Brain microvascular endothelial cell (primary cell): ENCODE results near the gene FHOD1.

Experiments used
- DNase-seq: peaks from one replicate; pipeline ENCODE4 v3.0.0-alpha.2; 2020
- H3K27ac ChIP-seq: fragments of 250-450 bp; sonication (Bioruptor Pico); 2 replicates; pipeline ENCODE4 v1.5.1; 2020; ENCODE audit warnings: mild to moderate bottlenecking, moderate library complexity
- H3K27me3 ChIP-seq: fragments of 250-450 bp; sonication (Bioruptor Pico); replicated peaks from 2 replicates; pipeline ENCODE4 v1.5.1; 2020; ENCODE audit warnings: mild to moderate bottlenecking
- H3K36me3 ChIP-seq: fragments of 250-450 bp; sonication (Bioruptor Pico); replicated peaks from 2 replicates; pipeline ENCODE4 v1.5.1; 2020; ENCODE audit warnings: mild to moderate bottlenecking
- H3K4me3 ChIP-seq: 2 replicates; pipeline ENCODE4 v1.5.1; 2011; ENCODE audit warnings: low read depth, mild to moderate bottlenecking, control low read depth, low read length, moderate library complexity
- in situ Hi-C: cut with HindIII; loops from 2 replicates; pipeline ENCODE4 v1.10.0; 2017; ENCODE audit warnings: low sequenced_read_pairs, low pct_ligation_motif_present
- TF ChIP-seq, protein P1 (sequence below): IDR thresholded peaks from 2 replicates; pipeline ENCODE4 v1.5.1; 2011; ENCODE audit warnings: low read depth, mild to moderate bottlenecking, moderate library complexity, low read length, control low read depth, inconsistent platforms; ENCODE audit errors: missing control alignments

FHOD1 gene

DNA sequence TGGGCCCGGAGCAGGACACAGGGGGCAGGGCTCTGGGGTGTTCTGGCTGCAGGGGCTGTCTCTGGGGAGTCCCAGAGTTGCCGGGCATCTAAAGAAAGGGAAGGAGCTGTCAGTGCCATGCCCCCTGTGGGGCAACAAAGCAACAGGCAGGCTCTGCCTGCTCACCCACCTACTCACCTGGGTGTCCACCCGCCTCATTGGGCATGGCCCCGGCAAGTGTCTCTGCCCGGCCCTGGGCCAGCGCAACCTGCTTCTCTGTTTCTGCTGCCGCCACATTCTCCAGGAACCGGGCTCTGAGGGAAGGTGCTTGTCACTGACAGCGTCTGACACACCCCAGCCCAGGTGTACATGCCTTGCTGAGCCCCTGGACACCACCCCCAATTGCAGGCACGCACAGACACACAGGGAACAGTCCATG, 13.1 kb downstream of the FHOD1 start:
- TF ChIP-seq, protein P1, sequence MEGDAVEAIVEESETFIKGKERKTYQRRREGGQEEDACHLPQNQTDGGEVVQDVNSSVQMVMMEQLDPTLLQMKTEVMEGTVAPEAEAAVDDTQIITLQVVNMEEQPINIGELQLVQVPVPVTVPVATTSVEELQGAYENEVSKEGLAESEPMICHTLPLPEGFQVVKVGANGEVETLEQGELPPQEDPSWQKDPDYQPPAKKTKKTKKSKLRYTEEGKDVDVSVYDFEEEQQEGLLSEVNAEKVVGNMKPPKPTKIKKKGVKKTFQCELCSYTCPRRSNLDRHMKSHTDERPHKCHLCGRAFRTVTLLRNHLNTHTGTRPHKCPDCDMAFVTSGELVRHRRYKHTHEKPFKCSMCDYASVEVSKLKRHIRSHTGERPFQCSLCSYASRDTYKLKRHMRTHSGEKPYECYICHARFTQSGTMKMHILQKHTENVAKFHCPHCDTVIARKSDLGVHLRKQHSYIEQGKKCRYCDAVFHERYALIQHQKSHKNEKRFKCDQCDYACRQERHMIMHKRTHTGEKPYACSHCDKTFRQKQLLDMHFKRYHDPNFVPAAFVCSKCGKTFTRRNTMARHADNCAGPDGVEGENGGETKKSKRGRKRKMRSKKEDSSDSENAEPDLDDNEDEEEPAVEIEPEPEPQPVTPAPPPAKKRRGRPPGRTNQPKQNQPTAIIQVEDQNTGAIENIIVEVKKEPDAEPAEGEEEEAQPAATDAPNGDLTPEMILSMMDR: no peak
- Histone ChIP-seq H3K36me3 (peaks cover 88% of the 10 kb centered on the region), H3K27ac (no peak overlapping the region), H3K27me3 (no peaks in the 10 kb centered on the region), H3K4me3 (no peak overlapping the region)
- in situ Hi-C loops: no loop called here
- DNase-seq: no peak

DNA sequence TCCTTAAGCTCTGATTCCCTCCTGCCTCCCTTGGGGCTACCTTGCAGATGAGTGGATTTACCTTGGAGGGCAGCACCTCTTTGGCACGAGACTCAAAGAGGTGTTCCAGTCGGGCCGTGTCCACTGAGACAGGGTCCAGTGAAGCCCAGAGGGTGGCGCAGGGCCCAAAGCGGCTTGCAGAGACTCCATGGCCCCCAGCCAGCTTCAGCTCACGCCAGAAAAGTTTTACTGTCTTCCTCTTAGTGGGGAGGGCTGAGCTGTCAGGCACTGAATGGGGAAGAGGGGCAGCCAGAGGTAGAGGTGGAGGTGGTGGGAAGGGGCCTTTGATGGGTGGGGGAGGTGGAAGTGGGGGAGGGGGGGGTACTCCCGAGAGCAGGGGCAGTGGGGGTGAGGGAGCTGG, 13.7 kb downstream of the FHOD1 start:
- no peaks in the 10 kb centered on the region for H3K27me3 ChIP-seq
- no peak for DNase-seq
- in situ Hi-C loops: no loop called here
- no peak overlapping the region for H3K27ac ChIP-seq
- TF ChIP-seq, protein P1: no peak
- H3K4me3 ChIP-seq: no peak overlapping the region
- peaks cover 88% of the 10 kb centered on the region for H3K36me3 ChIP-seq

DNA sequence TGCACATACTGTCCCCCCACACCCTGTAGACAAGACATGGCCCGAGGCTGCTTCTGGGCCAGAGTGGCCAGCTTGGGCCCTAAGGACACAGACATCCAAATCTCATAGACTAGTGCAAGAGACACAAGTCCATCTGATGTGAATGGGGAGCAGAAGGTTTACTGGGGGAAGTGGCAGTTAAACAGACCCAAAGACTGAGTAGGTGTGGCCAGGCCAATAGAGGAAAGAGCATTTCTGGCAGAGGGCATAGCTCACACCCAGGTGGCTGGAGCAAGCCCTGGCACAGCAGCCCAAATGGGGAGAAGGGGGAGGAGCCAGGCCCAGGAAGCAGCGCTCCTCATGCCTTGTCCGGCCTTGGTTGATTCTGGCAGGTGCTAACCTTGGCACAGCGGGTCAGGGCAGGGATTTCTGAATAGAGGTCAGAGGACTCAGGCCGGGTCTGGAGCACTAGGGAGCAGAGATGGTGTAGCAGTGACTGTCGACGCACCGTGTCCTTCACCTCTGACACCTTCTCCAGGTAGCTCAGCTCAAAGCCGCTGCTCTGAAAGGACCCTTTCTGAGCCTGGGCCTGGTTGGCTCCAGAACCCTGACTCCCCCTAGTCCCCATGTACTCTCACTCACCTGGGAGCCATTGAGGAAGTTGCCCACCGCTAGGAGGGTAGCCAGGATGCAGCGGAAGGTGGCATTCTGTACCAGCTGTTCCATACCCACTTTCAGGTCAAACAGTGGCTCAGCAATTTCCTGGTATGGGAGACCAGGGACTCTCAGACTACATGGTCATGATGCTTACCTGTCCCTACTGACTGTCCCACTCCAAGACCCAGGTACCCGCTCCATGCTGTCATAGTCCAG, 16.2 kb downstream of the FHOD1 start:
- H3K27ac ChIP-seq: no peak overlapping the region
- no peak for DNase-seq
- in situ Hi-C loops: no loop called here
- TF ChIP-seq, protein P1: no peak
- no peak overlapping the region for H3K4me3 ChIP-seq
- H3K36me3 ChIP-seq: peaks cover 71% of the 10 kb centered on the region
- no peaks in the 10 kb centered on the region for H3K27me3 ChIP-seq

DNA sequence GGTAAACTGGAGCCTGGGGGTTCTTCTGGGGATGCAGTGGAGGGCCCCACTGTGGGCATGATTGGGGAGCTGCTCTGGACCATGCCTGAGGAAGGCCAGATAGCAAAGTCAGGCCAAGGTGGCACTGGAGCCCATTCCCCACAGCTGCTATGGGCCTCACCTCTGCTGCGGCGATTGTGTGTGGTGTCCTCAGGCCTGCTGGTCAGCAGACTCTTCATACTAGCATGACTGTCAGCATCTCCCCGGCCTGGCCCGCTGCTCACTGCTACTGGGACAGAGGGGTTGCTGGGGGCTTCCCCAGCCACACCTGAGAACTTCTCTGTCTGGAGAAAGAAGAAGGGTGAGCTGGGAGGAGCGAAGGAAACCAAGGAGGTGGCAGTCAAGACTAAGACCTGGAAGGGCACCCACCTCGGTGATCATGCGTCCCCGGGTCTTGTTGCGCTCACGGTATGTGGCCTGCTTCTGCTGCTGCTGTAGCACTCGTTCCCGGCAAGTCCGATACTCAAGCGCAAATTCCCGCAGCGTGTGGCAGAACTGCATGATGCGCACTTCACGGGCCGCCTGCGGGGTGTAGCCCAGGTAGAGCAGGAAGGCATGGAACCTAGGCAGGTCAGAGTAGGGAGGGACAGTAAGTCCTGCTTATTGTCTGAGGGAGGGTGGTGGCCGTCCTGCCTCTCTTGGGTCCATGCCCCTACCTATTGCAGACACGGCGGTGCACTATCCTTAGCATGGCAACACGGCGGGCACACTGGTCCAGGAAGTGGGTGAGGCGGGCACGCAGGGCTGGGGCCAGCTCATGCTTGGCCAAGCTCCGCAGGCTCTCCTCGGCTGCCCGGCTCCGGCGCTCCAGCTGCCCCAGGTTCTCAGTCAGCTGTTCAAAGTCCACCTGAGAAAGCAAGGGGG, 17.1 kb downstream of the FHOD1 start:
- H3K36me3 ChIP-seq: peaks cover 63% of the 10 kb centered on the region
- TF ChIP-seq, protein P1: no peak
- DNase-seq: no peak
- H3K4me3 ChIP-seq: no peak overlapping the region
- no peaks in the 10 kb centered on the region for H3K27me3 ChIP-seq
- in situ Hi-C loops: no loop called here
- H3K27ac ChIP-seq: no peak overlapping the region

GRCh38 chr16:67228905-67229304, 18.4 kb downstream of the FHOD1 start:
- in situ Hi-C loops: no loop called here
- DNase-seq: no peak
- no peaks in the 10 kb centered on the region for H3K27me3 ChIP-seq
- H3K36me3 ChIP-seq: peaks cover 52% of the 10 kb centered on the region
- no peak overlapping the region for H3K27ac ChIP-seq
- no peak overlapping the region for H3K4me3 ChIP-seq
- TF ChIP-seq, protein P1: no peak
